HG02642 (cell line): ENCODE results near the gene TSPAN14.

ENCODE experiments used
- ATAC-seq: cut with Tn5 transposase; IDR thresholded peaks from one replicate; pipeline ENCODE4 v1.9.1; 2021; ENCODE audit warnings: mild to moderate bottlenecking; ENCODE audit not compliant: unreplicated experiment, poor library complexity

The TSPAN14 gene

GRCh38 chr10:80453056-80453841, 861 bp upstream of the TSPAN14 start:
- no peak for ATAC-seq

- ATAC-seq = peak; percentile 33
These were observed 677 bp downstream of the TSPAN14 start for GRCh38 chr10:80454513-80455460.

- no peak for ATAC-seq
These were observed 1.6 kb downstream of the TSPAN14 start for GRCh38 chr10:80455461-80456349.

GRCh38 chr10:80457554-80458262, 3.6 kb downstream of the TSPAN14 start:
- ATAC-seq = no peak

- no peak for ATAC-seq
These were observed 4.1 kb downstream of the TSPAN14 start for GRCh38 chr10:80458263-80458625.

- ATAC-seq = no peak
These were observed 4.5 kb downstream of the TSPAN14 start for GRCh38 chr10:80458638-80459037.

GRCh38 chr10:80459047-80459865, 5.1 kb downstream of the TSPAN14 start:
- ATAC-seq = peak; percentile 38

- no peak for ATAC-seq
These were observed 6.5 kb downstream of the TSPAN14 start for GRCh38 chr10:80460399-80461207.

GRCh38 chr10:80461208-80462183, 7.4 kb downstream of the TSPAN14 start:
- ATAC-seq = no peak

GRCh38 chr10:80462299-80462980, 8.3 kb downstream of the TSPAN14 start:
- no peak for ATAC-seq

- peak; percentile 33 for ATAC-seq
These were observed 9.1 kb downstream of the TSPAN14 start for GRCh38 chr10:80462981-80463741.

- ATAC-seq = no peak
These were observed 9.8 kb downstream of the TSPAN14 start for GRCh38 chr10:80463868-80464267.

GRCh38 chr10:80464557-80465450, 10.7 kb downstream of the TSPAN14 start:
- ATAC-seq = no peak

GRCh38 chr10:80465451-80465835, 11.3 kb downstream of the TSPAN14 start:
- ATAC-seq = no peak
